Fibroblast of lung (primary cell): Measurements from ENCODE around the gene KCTD2. TPM values are rescaled to one million over a fixed set of nuclear protein-coding genes. Genes with fewer than 3 reads are reported as not detected.
"Not testable (repeated sequence)": the region's sequence is repeated elsewhere in the genome, so short reads cannot be mapped to it uniquely, and the experiment has no call there.

Source experiments
- DNase-seq, 2 donors: peaks; one replicate each; pipeline versions ENCODE4 v3.0.0 to v3.0.0-alpha.2; 2010; ENCODE audit warnings: low read depth in 2 of 2
- H2AFZ ChIP-seq: 2 replicates; pipeline ENCODE4 v1.5.1; 2012; ENCODE audit warnings: low read length, control low read depth, inconsistent platforms
- H3K27ac ChIP-seq: 2 replicates; pipeline ENCODE4 v1.5.1; 2011; ENCODE audit warnings: low read length, control low read depth; ENCODE audit not compliant: insufficient read depth
- H3K27me3 ChIP-seq: 2 replicates; pipeline ENCODE4 v1.5.1; 2011; ENCODE audit warnings: mild to moderate bottlenecking, low read length; ENCODE audit not compliant: control insufficient read depth, insufficient read depth
- H3K36me3 ChIP-seq: 2 replicates; pipeline ENCODE4 v1.5.1; 2011; ENCODE audit warnings: low read length; ENCODE audit not compliant: control insufficient read depth, insufficient read depth
- H3K4me1 ChIP-seq: 2 replicates; pipeline ENCODE4 v1.5.1; 2011; ENCODE audit warnings: low read length; ENCODE audit not compliant: control insufficient read depth, insufficient read depth; ENCODE audit errors: extremely low read depth
- H3K4me2 ChIP-seq: 2 replicates; pipeline ENCODE4 v1.5.1; 2011; ENCODE audit warnings: low read length, control low read depth; ENCODE audit not compliant: insufficient read depth; ENCODE audit errors: extremely low read depth
- H3K4me3 ChIP-seq, 4 experiments: fragments of 200-600 bp in 1 of 4; sonication (generic) in 1 of 4; replicated peaks in 1 of 4; 2 replicates each; pipeline ENCODE4 v1.5.1; 2011 to 2016; ENCODE audit warnings: low read length in 4 of 4, low read depth in 3 of 4, mild to moderate bottlenecking in 3 of 4, control low read depth in 2 of 4, inconsistent platforms in 1 of 4, mixed read lengths in 1 of 4; ENCODE audit not compliant: insufficient read depth in 1 of 4; ENCODE audit errors: control extremely low read depth in 1 of 4
- H3K79me2 ChIP-seq: 2 replicates; pipeline ENCODE4 v1.5.1; 2012; ENCODE audit warnings: mild to moderate bottlenecking, low read length, inconsistent platforms; ENCODE audit not compliant: control insufficient read depth, insufficient read depth
- H3K9ac ChIP-seq: 2 replicates; pipeline ENCODE4 v1.5.1; 2011; ENCODE audit warnings: mild to moderate bottlenecking, low read length, control low read depth; ENCODE audit not compliant: insufficient read depth
- H3K9me3 ChIP-seq: 2 replicates; pipeline ENCODE4 v1.5.1; 2012; ENCODE audit warnings: low read depth, low read length; ENCODE audit not compliant: control insufficient read depth, insufficient read depth
- H4K20me1 ChIP-seq: 2 replicates; pipeline ENCODE4 v1.5.1; 2011; ENCODE audit warnings: low read length; ENCODE audit not compliant: control insufficient read depth, insufficient read depth; ENCODE audit errors: extremely low read depth
- CTCF ChIP-seq, 2 donors: IDR thresholded peaks in 1 of 2; conservative IDR thresholded peaks in 1 of 2; 1 replicate in 1 of 2; 2 replicates in 1 of 2; pipeline ENCODE4 v1.5.1; 2011 to 2012; ENCODE audit warnings: low read length in 2 of 2, control low read depth in 1 of 2, inconsistent platforms in 1 of 2, low read depth in 1 of 2, mild to moderate bottlenecking in 1 of 2
- EZH2 ChIP-seq: IDR thresholded peaks from 2 replicates; pipeline ENCODE4 v1.5.1; 2012; ENCODE audit warnings: low read length, control low read depth, mild to moderate bottlenecking; ENCODE audit errors: missing control alignments
- polyA plus RNA-seq, 2 donors: library from polyadenylated mRNA; depleted of rRNA in 1 of 2; stranded (reverse) in 1 of 2; unstranded in 1 of 2; fragments of >200 nt; gene quantifications; 2 replicates each; pipeline ENCODE4 v1.2.1, GENCODE V29; 2011 to 2012; ENCODE audit warnings: missing spikeins in 1 of 2
- total RNA-seq: library from RNA; depleted of rRNA; stranded (reverse); fragments of >200 nt; gene quantifications from 2 replicates; pipeline ENCODE4 v1.2.1, GENCODE V29; 2014

KCTD2 gene
- total and polyA plus RNA-seq, 2 donors (not counting 1 experiment from before 2014, with no cell fraction given) = 17.7 to 29.5 TPM

DNA sequence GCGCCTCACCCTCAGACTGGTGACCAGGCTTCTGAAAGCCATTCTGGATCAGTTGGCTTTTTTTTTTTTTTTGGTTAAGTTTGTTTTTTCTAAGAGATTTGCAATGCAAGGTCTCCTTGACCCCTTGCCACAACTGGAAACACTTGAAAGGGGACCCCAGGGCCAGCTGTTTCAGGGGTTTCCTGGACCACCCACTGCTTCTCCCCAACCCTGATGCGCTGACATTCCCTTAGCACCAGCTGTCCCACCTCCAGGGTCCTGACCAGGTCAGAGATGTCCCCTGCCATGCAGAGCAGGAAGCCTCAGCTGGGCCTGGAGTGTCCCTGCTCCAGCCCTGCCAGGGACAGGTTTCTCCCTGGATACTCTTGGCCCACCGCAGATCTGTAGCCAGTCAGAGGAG lies 42.7 kb upstream of the KCTD2 start:
- Histone ChIP-seq H3K79me2 (no peaks in the 10 kb centered on the region), H3K9me3 (no peaks in the 10 kb centered on the region), H3K9ac (no peak overlapping the region), H3K36me3 (peaks cover 13% of the 10 kb centered on the region), H4K20me1 (no peaks in the 10 kb centered on the region), H3K4me2 (no peak overlapping the region), H3K27ac (no peak overlapping the region), H3K4me3 (no peak overlapping the region), H2AFZ (no peak overlapping the region), H3K4me1 (no peaks in the 10 kb centered on the region), H3K27me3 (no peaks in the 10 kb centered on the region)
- TF ChIP-seq EZH2 = no peak
- no peak for TF ChIP-seq CTCF (conservative IDR thresholded peaks at IDR 0.05 in 1 of 2, IDR thresholded peaks at IDR 0.05 in 1 of 2; ENCODE audit: low read depth in 1 of 2, low read length in 2 of 2)
- no peak for DNase-seq

- DNase-seq = no peak
- Histone ChIP-seq H3K4me1 (no peaks in the 10 kb centered on the region), H3K79me2 (no peaks in the 10 kb centered on the region), H4K20me1 (no peaks in the 10 kb centered on the region), H3K36me3 (peaks cover 12% of the 10 kb centered on the region), H3K9me3 (no peaks in the 10 kb centered on the region), H3K9ac (no peak overlapping the region), H2AFZ (no peak overlapping the region), H3K27me3 (no peaks in the 10 kb centered on the region), H3K4me2 (no peak overlapping the region), H3K4me3 (no peak overlapping the region), H3K27ac (no peak overlapping the region)
- TF ChIP-seq EZH2 (no peak), CTCF (conservative IDR thresholded peaks at IDR 0.05 in 1 of 2, IDR thresholded peaks at IDR 0.05 in 1 of 2; ENCODE audit: low read depth in 1 of 2, low read length in 2 of 2) (no peak)
These were observed 41.7 kb upstream of the KCTD2 start for GRCh38 chr17:75005291-75005690.

GRCh38 chr17:75006084-75006483 lies 40.9 kb upstream of the KCTD2 start:
- not testable (repeated sequence) for H3K4me2 ChIP-seq, H3K27ac ChIP-seq, H3K9ac ChIP-seq, H3K4me1 ChIP-seq, H2AFZ ChIP-seq, H3K27me3 ChIP-seq, DNase-seq, H3K79me2 ChIP-seq, H3K4me3 ChIP-seq, H3K9me3 ChIP-seq, H4K20me1 ChIP-seq
- peaks cover 12% of the 10 kb centered on the region for H3K36me3 ChIP-seq
